AG10803 (cell line): ENCODE measurements around the gene DUXA.

Experiments used
- DNase-seq: peaks from one replicate; pipeline ENCODE4 v3.0.0; 2010; ENCODE audit warnings: low read depth
- H3K4me3 ChIP-seq: 2 replicates; pipeline ENCODE4 v1.5.1; 2011; ENCODE audit warnings: mild to moderate bottlenecking, low read length, control low read depth
- TF ChIP-seq, protein P1 (sequence below): conservative IDR thresholded peaks from 2 replicates; pipeline ENCODE4 v1.5.1; 2011; ENCODE audit warnings: mild to moderate bottlenecking, low read length, control low read depth, inconsistent platforms

DUXA gene

DNA sequence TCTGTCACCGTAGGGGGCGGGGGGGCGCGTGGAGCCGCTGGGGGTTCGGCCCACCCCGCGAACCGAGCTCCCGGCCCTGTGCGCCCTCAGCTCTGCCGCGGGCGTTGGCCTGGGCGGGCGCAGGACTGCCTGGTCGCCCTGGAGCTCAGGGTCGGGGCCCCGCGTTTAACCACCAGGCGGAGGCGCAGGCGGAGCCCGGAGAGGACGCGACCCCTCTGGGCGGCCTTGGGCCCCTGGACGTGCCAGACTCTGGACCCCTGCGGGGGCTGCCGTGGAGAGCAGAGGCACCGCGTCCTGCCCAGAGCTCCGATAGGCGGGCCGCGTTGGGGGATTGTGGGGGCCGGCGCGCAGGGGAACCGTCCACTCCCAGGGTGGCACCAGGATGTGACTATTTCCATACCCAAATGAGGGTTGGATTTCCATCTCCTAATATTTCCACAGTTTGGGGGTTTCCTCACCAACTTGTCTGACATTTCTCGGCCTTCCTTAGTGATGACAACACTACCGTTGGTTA, 60.5 kb downstream of the DUXA start:
- DNase-seq = no peak
- TF ChIP-seq, protein P1, sequence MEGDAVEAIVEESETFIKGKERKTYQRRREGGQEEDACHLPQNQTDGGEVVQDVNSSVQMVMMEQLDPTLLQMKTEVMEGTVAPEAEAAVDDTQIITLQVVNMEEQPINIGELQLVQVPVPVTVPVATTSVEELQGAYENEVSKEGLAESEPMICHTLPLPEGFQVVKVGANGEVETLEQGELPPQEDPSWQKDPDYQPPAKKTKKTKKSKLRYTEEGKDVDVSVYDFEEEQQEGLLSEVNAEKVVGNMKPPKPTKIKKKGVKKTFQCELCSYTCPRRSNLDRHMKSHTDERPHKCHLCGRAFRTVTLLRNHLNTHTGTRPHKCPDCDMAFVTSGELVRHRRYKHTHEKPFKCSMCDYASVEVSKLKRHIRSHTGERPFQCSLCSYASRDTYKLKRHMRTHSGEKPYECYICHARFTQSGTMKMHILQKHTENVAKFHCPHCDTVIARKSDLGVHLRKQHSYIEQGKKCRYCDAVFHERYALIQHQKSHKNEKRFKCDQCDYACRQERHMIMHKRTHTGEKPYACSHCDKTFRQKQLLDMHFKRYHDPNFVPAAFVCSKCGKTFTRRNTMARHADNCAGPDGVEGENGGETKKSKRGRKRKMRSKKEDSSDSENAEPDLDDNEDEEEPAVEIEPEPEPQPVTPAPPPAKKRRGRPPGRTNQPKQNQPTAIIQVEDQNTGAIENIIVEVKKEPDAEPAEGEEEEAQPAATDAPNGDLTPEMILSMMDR = no peak
- H3K4me3 ChIP-seq = no peak overlapping the region

DNA sequence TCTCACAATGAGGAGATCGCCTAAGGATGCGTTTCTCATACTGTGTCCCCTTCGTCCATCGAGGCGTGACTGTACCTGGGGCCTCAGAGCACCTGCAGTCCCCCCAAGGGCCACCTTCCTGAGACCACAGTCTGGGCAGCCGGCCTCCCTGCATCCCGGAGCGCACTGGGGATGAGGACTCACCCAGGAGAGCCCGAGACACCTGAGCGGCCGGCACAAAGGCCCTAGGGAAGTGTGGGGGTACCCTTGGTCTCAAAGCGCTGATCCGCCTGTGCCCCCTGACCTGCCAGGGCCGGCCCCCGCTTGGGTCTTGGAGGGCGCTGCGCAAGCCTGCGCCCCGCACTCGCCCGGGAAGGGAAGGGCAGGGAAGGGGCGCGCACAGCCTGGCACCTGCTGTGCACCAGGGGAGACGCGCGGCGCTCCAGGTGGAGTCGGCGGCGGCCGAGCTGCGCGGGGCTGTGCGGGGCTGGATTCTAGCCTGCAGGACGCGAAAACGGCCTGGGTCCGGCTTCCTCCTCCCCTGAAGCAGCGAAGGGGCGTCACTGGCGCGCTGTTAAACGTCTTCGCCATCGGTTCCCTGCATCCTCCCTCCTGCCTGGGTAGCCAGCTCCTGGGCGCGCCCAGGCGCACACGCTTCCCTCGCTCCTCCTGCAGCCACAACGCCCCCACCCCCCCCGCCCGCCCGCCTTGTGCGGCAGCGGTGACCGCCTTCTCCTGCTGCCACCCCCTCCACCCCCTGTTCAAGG, 61.1 kb downstream of the DUXA start:
- no peak overlapping the region for H3K4me3 ChIP-seq
- TF ChIP-seq, protein P1 = no peak
- DNase-seq = no peak
